KOPT-K1 (cell line): ENCODE data around the gene MMADHC.
A peak's percentile ranks its signal among the peaks of the same experiment; 100 is the strongest.

Experiments
- H3K27ac ChIP-seq: fragments of 200-600 bp; sonication (generic); 2 replicates; pipeline ENCODE4 v1.5.1; 2016; ENCODE audit warnings: antibody characterized with exemption, mild to moderate bottlenecking, low read depth, low read length; ENCODE audit not compliant: poor library complexity, severe bottlenecking
- H3K36me3 ChIP-seq: fragments of 200-600 bp; sonication (generic); 2 replicates; pipeline ENCODE4 v1.5.1; 2017; ENCODE audit warnings: antibody characterized with exemption, mild to moderate bottlenecking, low read length, moderate library complexity; ENCODE audit not compliant: insufficient read depth
- H3K9me3 ChIP-seq: fragments of 200-600 bp; sonication (generic); 2 replicates; pipeline ENCODE4 v1.5.1; 2017; ENCODE audit warnings: antibody characterized with exemption, low read length, mild to moderate bottlenecking; ENCODE audit not compliant: insufficient read depth, poor library complexity, severe bottlenecking

MMADHC gene

DNA sequence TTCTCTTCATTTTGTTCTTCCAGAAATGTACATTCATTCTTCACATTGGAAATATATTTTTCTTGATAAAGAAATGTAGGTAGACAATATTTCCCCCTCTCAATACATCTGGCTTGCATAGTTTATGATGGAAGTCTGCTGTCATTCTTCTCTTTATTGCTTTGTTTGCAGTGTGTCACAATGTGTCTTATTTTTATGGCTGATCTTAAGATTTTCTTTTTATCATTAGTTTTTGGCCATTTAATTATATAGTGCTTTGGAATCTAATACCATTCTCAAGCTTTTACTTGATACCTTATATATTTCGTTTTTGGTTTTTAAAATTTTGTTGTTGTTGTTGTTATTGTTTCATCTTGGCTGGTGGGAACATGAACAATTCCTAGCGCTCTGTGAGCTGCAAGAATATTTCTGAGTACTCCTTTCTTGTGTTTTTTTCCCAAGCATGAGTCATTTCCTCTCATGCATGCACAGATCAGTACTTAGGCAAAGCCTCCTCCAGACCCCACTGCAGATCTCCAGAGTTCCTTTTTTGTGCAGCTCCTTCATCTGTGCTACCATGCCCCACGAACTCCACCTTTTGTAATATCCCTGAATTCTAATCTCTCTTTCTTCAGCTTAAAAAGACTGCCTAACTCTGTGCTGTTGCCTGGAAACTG, 13.7 kb upstream of the MMADHC start:
- Histone ChIP-seq H3K36me3 (no peaks in the 10 kb centered on the region), H3K9me3 (peaks cover 10% of the 10 kb centered on the region), H3K27ac (no peak overlapping the region)

DNA sequence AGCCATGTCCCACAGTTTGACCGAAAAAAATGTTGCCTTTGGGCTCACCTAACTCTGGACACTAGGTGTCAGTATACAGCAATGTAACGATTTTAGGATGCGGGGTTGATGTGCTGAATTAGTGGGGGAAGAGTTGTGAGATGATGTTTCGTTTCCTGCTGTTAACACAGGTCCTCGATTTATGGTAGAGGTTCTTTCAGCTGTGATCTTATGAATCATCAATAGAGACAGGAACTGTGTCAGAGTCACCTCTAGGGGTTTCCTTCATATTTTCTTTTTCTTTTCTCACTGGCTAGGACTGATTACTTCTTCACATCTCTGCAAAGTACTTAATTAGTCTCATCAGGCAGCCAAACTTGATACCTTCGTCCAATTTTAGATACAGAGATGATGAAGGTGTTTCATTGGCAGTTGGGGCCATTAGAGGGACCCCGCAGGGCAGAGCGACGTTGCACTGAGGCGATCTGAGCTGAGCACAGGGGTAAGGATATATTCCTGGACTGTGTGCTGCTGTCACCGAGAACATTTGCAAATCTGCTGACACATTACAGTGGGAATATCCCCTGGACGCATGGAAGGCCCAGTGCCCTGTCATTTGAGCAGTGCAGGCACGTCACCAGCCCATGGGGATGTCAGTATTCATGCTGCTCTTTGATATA, 10.2 kb upstream of the MMADHC start:
- no peak overlapping the region for H3K27ac ChIP-seq
- H3K36me3 ChIP-seq, result no peaks in the 10 kb centered on the region
- peaks cover 10% of the 10 kb centered on the region for H3K9me3 ChIP-seq

DNA sequence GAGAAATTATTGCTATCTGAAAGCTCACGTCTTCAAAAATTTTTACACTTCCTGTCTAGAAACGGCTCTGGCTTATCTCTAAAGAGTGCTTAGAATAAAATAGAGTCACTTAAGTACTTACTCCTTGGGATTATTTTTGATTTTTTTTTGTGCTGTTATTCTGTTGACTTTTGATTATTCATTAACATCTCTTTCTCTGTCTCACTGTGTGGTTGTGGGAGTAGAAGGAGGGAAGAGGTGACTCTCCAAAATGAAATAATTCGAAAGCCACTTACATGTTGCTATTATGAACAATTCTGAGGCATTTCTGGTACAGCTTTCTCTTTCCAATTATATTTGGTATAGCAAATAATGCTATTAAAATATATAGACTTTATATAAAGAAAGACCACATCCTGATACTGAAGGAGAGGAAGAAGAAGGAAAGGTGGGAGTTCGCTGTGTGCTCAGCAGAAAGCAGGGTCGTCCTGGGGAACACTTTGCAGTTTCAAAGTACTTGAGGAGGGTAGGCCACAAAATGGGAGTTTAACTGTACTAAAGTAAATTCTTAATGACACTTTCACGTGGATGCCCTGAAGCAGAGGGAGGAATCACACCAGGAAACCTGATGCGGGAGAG, 9.6 kb upstream of the MMADHC start:
- H3K27ac ChIP-seq, result no peak overlapping the region
- H3K36me3 ChIP-seq, result no peaks in the 10 kb centered on the region
- peaks cover 10% of the 10 kb centered on the region for H3K9me3 ChIP-seq

DNA sequence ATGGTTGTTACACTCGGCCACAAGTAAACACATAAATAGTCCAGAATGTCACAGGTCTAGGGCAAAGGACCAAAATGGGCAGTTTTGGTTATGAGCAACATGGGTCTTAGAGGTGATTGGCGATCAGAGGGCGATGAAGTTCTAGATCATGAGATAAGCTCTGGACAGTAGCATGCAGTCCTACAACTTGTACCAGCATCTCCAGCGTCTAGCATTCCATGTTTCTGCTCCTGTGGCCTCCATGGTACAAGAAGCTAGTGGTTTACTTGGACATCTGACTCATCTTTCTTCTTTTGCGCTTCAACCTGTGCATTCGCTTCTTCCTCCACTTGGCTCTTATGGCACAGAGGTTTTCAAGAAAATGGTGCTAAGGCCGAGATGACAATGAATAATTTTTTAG, 8.9 kb upstream of the MMADHC start:
- Histone ChIP-seq H3K9me3 (peaks cover 10% of the 10 kb centered on the region), H3K36me3 (no peaks in the 10 kb centered on the region), H3K27ac (no peak overlapping the region)

DNA sequence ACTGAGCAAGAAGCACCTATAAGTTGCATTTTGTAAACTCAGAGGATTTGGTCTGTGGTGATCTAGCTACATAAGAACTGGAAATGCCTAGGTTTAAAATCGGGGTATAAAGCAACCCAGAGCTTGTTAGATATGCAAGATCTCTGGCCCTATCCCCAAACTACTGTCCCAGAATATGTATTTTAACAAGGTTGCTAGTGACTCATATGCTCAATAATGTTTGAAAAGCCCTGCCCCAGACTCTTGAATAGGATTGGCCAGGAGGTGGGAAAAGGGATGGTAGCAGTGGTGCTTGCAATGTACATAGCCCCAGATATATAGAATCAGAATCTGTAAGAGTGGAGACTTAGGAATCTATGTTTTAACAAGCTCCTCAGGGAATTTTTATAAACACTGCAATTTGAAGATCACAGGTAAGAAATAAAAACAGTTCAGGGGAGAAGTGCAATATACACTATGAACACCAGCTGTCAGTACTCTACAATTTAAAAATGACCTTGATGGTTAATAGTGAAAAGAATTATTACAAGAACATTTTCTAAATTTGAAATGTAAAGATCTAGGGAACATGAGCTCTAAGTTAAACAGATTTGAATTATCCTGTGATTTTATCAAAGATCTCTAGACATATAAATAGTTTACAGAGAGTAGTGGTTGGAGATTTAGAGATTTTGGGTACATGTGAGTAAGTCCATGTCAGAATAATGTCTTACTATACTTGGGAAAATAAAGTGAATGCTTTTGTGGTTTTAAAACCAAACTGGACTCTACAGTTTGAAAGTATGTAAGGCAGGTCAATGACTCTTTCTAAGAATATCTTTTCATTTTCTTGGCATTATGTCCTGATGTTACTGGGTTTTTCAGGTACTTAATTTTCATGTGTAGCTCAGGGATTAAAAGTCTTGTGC, 7.7 kb upstream of the MMADHC start:
- H3K36me3 ChIP-seq, result no peaks in the 10 kb centered on the region
- H3K9me3 ChIP-seq, result no peaks in the 10 kb centered on the region
- H3K27ac ChIP-seq, result no peak overlapping the region

DNA sequence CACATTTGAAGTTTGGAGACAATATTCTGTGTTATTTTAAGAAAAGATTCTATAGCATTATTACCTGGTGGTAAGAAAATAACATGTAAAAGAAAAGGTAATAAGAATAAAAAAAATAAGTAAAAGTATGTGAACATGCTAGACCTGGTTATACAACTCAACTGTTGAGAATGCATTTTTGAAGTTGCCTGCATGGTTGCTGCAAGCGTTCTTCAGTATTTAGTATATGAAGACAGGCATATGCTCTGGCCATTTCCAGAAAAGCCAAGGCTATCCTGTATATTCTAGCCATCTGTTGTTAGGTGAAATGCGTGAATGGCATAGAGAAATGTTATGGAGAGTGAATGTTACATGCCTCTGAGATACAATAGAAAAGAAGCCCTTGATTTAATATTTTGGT, 6.8 kb upstream of the MMADHC start:
- Histone ChIP-seq H3K27ac (no peak overlapping the region), H3K9me3 (no peaks in the 10 kb centered on the region), H3K36me3 (no peaks in the 10 kb centered on the region)

DNA sequence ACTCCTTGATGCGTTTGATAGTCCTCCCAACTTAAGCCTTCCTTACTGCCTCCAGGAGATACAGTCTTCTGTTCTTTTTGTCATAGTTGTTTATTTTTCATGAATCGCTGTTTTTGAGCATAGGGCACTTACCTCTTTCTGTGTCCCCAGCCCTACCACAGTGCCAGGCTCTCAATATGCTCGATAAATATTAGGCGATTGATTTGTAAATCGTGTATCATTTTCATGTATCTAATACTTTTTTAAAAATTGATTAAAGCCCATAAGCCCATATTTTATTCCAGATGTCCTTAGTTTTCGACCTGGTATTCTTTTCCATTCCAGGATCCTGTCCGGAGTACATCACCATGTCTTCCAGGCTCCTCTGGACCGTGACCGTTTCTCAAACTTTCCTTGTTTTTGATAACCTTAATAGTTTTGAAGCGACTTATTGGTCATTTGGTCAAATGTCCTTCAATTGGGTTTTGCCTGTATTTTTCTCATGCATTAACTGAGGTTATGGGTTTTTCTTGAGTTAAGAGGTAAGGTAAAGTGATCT, 444 bp upstream of the MMADHC start:
- Histone ChIP-seq H3K27ac (peak overlapping the region; percentile 89), H3K36me3 (peaks cover 25% of the 10 kb centered on the region), H3K9me3 (no peaks in the 10 kb centered on the region)

DNA sequence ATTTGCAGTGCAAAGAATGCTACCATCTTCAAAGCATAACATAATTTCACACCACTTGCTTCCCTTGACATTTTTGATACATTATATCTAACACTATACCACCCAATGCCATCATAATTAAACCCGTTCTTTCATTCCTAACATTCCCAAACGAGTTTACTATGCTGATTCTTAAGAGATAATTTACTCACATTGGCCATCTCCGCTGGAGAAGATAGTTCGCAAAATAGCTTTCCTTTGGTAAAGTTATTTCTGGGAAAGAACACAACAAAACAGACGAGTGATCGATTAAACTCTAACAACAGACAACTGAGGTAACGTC, 716 bp downstream of the MMADHC start:
- Histone ChIP-seq H3K36me3 (peaks cover 37% of the 10 kb centered on the region), H3K9me3 (no peaks in the 10 kb centered on the region), H3K27ac (peak overlapping the region; percentile 89)

DNA sequence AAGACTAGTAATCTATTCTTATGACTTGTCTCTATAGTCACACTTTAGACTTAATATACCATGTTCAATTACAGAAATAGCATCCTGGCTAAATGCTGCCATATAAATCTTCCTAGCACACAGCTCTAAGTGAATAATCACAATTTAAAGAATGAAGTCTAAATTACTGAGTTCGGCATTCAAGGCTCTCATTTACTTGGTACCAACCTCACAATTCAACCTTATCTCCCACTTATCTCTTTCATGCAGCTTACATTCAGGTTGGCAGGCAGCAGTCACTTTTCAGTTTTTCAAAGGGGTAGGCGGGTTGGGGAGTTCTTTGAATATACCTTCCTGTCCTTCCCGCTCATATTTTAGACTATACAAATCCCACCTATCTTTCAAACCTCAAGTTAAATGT, 1.5 kb downstream of the MMADHC start:
- Histone ChIP-seq H3K27ac (no peak overlapping the region), H3K36me3 (peaks cover 44% of the 10 kb centered on the region), H3K9me3 (no peaks in the 10 kb centered on the region)

DNA sequence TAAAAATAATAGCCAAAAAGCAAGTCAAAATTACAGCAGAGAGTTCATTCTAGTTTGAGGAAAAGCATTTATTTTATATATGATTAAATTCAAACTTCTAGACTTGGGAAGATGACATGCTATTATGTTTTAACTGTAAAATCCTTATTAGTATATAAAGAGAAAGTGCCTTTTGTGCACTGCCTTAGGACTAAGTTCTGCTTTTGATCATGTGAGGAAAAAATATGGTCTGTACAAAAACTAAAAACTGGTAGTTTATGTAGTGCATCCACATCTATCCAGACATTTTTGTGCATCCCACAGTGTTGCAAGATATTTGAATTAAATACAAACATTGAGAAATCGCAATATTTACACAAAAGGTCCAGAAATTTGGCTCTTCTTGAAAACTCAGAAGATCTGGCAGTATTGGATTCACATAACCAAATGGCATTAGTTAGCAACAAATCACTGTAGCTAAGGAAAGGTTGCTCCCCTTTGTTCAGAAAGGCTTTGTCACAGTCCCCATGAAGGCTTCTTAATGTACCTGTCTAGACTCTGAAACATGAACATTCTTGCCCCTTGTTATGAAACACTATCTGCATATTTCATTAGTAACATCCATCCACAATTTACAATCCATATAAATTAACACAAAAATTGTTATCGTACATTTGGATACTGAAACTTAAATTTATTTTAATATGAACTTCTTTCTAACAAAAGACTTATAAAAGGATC, 2.2 kb downstream of the MMADHC start:
- H3K9me3 ChIP-seq, result no peaks in the 10 kb centered on the region
- no peak overlapping the region for H3K27ac ChIP-seq
- peaks cover 52% of the 10 kb centered on the region for H3K36me3 ChIP-seq

DNA sequence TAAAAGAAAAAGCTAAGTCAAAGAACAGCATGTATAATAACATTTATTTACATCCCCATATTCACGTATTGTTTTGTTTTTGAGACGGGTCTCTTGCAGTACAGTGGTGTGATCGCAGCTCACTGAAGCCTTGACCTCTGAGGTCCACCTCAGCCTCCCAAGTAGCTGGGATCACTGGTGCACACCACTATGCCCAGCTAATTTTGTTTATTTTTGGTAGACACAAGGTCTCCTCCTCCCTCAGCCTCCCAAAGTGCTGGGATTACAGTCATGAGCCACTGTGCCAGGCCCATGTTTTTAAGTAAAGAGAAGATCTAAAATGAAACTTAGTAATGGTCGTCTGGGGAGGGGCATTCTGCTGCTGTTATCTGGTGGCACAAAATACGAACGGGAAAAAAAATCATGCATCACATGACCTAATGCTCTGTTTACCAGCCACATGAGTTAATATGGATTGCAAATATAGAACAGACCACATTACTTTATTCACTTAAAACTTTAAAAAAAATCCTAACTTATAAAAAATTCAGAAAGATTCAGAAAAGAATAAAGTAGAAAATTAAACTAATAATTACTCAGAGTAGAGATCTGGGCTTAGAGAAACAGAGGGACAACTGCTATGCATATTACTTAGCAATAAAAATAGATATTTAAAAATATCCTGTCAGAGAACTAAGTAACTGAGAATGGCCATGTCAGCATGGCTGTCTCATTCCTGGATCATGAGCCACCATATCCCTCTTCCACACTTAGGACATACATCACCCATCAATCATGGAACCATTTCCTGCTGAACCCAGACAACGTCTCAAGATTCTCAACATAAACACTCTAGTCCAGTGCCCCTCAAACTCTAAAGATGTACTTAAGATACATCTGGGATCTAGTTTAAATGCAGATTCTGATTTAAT, 7.3 kb downstream of the MMADHC start:
- Histone ChIP-seq H3K27ac (no peak overlapping the region), H3K36me3 (peaks cover 99% of the 10 kb centered on the region), H3K9me3 (no peaks in the 10 kb centered on the region)

DNA sequence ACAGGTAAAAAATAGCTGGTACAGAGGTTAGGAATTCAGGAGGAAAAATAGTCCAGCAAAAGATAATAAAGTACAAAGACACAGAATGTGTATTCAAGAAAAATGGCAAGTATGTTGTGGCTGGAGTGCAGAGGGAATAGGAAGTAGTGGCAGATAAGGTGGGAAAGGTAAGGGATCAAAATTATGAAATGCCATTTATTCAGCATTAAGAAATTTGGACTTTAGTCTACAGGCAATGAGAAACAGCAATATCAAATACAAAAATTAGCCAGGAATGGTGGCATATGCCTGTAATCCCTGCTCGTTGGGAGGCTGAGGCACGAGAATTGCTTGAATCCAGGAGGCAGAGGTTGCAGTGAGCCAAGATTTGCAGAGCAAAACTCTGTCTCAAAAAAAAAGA, 10.3 kb downstream of the MMADHC start:
- peaks cover 97% of the 10 kb centered on the region for H3K36me3 ChIP-seq
- H3K27ac ChIP-seq, result no peak overlapping the region
- H3K9me3 ChIP-seq, result no peaks in the 10 kb centered on the region

DNA sequence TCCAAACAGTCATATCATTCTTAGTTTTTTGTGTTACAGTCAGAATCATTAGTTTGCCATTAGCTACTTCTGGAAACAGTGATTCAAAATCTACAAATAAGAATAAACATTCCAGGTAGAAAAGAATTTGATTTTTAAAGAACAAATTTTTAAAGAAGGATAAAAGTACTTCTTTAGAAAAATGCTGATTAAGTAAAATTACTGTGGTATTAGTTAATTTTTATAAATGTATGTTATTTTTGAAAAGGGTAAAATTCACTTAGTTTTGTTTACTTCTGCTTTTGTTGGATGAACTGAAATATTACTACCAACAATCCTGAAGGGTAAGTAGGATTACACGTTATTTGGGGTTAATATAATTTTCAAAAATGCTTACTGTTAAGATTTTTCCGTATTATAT, 11.8 kb downstream of the MMADHC start:
- H3K27ac ChIP-seq, result no peak overlapping the region
- peaks cover 98% of the 10 kb centered on the region for H3K36me3 ChIP-seq
- H3K9me3 ChIP-seq, result no peaks in the 10 kb centered on the region

DNA sequence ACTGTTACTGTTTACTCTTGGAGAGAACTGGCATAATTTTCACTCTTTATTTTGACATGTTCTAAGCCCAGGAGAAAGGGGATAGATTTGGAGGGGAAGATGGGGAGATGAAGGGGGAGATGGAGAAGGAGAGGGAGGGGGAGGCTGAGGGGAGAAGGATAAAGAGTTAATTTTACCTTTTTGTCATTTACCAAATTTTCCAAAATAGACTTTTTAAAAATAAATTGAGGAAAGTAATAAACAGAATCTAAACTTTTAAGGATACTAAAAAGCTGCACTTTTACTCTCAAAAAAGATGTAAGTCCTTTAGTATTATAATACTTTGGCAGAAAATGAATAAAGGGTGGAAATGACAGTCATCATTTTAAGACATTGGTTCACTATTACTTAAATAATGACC, 12.3 kb downstream of the MMADHC start:
- H3K9me3 ChIP-seq, result no peaks in the 10 kb centered on the region
- peaks cover 98% of the 10 kb centered on the region for H3K36me3 ChIP-seq
- no peak overlapping the region for H3K27ac ChIP-seq
